SU-DHL-6 (cell line): Measurements from ENCODE around the gene HMSD.

Experiments used
- H2AFZ ChIP-seq: fragments of 200-600 bp; sonication (generic); 2 replicates; pipeline ENCODE4 v1.6.1; 2014; ENCODE audit warnings: low read depth, mild to moderate bottlenecking, moderate library complexity, mixed read lengths, antibody characterized with exemption, low read length; ENCODE audit not compliant: severe bottlenecking
- H3F3A ChIP-seq: fragments of 200-600 bp; shearing (Covaris generic); 2 replicates; pipeline ENCODE4 v1.6.0; 2016; ENCODE audit warnings: antibody characterized with exemption, mild to moderate bottlenecking; ENCODE audit not compliant: insufficient read depth
- H3K27ac ChIP-seq: fragments of 200-600 bp; sonication (generic); 2 replicates; pipeline ENCODE4 v1.5.1; 2016; ENCODE audit warnings: low read depth, mild to moderate bottlenecking, low read length, moderate library complexity, mixed read lengths
- H3K27me3 ChIP-seq: fragments of 200-600 bp; sonication (generic), shearing (Covaris generic); 2 replicates; pipeline ENCODE4 v1.6.0; 2014; ENCODE audit warnings: mild to moderate bottlenecking, low read length
- H3K36me3 ChIP-seq: fragments of 200-600 bp; sonication (generic); 2 replicates; pipeline ENCODE4 v1.6.1; 2014; ENCODE audit warnings: mild to moderate bottlenecking, low read length, mixed read lengths
- H3K4me2 ChIP-seq: fragments of 300-600, 200-600 bp; shearing (Covaris generic), sonication (generic); 2 replicates; pipeline ENCODE4 v1.6.0; 2014; ENCODE audit warnings: low read length, low read depth, mild to moderate bottlenecking; ENCODE audit not compliant: poor library complexity, severe bottlenecking
- H3K4me3 ChIP-seq: fragments of 200-600 bp; sonication (generic); 2 replicates; pipeline ENCODE4 v1.5.1; 2014; ENCODE audit warnings: antibody characterized with exemption, low read length, mild to moderate bottlenecking, mixed read lengths; ENCODE audit not compliant: insufficient read depth, poor library complexity, severe bottlenecking
- H3K79me2 ChIP-seq: fragments of 200-600 bp; sonication (generic); 2 replicates; pipeline ENCODE4 v1.6.1; 2014; ENCODE audit warnings: mild to moderate bottlenecking, low read length, moderate library complexity; ENCODE audit not compliant: insufficient read depth
- H3K9ac ChIP-seq: fragments of 200-600 bp; sonication (generic); 2 replicates; pipeline ENCODE4 v1.7.0; 2014; ENCODE audit warnings: mild to moderate bottlenecking, low read length
- H3K9me2 ChIP-seq: fragments of 200-600 bp; sonication (generic); replicated peaks from 2 replicates; pipeline ENCODE4 v1.6.1; 2014; ENCODE audit warnings: low read length; ENCODE audit not compliant: insufficient read depth
- H3K9me3 ChIP-seq: fragments of 200-600 bp; sonication (generic); 2 replicates; pipeline ENCODE4 v1.6.1; 2014; ENCODE audit warnings: low read length, mixed read lengths; ENCODE audit not compliant: insufficient read depth
- H4K20me1 ChIP-seq: fragments of 200-600 bp; sonication (generic); 2 replicates; pipeline ENCODE4 v1.6.1; 2014; ENCODE audit warnings: low read depth, mild to moderate bottlenecking, antibody characterized with exemption, low read length, moderate library complexity, mixed read lengths
- CTCF ChIP-seq: fragments of 200-600 bp; sonication (generic); IDR thresholded peaks from one replicate; pipeline ENCODE4 v1.5.1; 2017; ENCODE audit warnings: antibody characterized with exemption, mild to moderate bottlenecking, low read length, moderate library complexity; ENCODE audit not compliant: insufficient read depth, poor library complexity, severe bottlenecking
- EZH2phosphoT487 ChIP-seq: fragments of 200-600 bp; sonication (generic), shearing (Covaris generic); conservative IDR thresholded peaks from 2 replicates; pipeline ENCODE4 v1.6.1; 2018; ENCODE audit warnings: mild to moderate bottlenecking, antibody characterized with exemption, low read length, moderate library complexity, mixed read lengths

The HMSD gene

GRCh38 chr18:63986885-63987284, 37.8 kb downstream of the HMSD start:
- Histone ChIP-seq H3K9me2 (no peaks in the 10 kb centered on the region), H3K36me3 (no peaks in the 10 kb centered on the region), H4K20me1 (no peaks in the 10 kb centered on the region), H3K27ac (no peak overlapping the region), H3K4me2 (no peak overlapping the region), H2AFZ (no peak overlapping the region), H3F3A (no peaks in the 10 kb centered on the region), H3K4me3 (no peak overlapping the region), H3K79me2 (no peaks in the 10 kb centered on the region), H3K27me3 (no peaks in the 10 kb centered on the region), H3K9me3 (no peaks in the 10 kb centered on the region), H3K9ac (no peak overlapping the region)
- TF ChIP-seq EZH2phosphoT487 (no peak), CTCF (no peak)

DNA sequence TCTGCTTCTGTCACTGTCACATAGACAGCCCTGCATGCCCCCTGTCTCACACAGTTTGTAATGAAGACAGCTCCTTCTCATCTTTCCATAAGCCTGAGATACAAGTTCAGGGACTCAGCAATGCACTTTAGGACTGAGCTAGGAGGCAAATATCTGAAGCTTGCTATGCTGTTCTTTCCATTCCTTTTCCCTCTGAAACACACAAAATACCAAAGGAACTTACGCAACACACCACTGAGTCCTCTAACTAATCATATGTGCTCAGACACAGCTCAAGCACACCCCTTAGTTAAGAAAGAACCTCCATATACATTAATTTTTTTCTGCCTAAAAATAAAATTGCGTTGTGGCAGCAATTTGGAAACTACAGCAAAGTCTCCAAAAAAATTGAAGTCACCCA, 38.6 kb downstream of the HMSD start:
- H4K20me1 ChIP-seq = no peaks in the 10 kb centered on the region
- no peaks in the 10 kb centered on the region for H3K9me2 ChIP-seq
- H3K4me2 ChIP-seq = no peak overlapping the region
- no peaks in the 10 kb centered on the region for H3K27me3 ChIP-seq
- H2AFZ ChIP-seq = no peak overlapping the region
- H3K27ac ChIP-seq = no peak overlapping the region
- TF ChIP-seq EZH2phosphoT487 = no peak
- TF ChIP-seq CTCF = no peak
- no peak overlapping the region for H3K4me3 ChIP-seq
- H3K79me2 ChIP-seq = no peaks in the 10 kb centered on the region
- no peaks in the 10 kb centered on the region for H3F3A ChIP-seq
- H3K36me3 ChIP-seq = no peaks in the 10 kb centered on the region
- H3K9ac ChIP-seq = no peak overlapping the region
- H3K9me3 ChIP-seq = no peaks in the 10 kb centered on the region

DNA sequence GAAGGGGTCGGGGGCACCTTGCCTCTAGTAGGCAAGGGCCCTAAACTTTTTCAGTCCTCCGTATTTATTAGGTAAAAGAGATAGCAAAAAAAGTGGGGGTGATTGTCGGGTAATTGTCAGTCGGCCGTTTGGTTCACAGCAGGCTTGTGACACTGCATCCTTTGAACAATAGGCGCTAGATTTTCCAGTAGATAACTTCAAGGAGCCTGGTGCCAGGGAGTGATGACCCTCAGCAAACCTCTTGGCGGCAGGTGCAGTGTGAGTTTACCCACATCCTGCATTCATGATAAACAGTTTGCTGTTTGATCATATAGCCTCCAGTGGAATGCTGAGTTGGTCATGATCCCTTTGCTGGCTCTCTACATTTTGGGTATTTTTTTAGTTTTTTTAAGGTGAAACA, 43.6 kb downstream of the HMSD start:
- Histone ChIP-seq H3K27me3 (no peaks in the 10 kb centered on the region), H2AFZ (no peak overlapping the region), H3K4me3 (no peak overlapping the region), H3K9me3 (peaks cover 12% of the 10 kb centered on the region; the same call in 1 of the 2 replicates), H3K79me2 (no peaks in the 10 kb centered on the region), H3K9me2 (no peaks in the 10 kb centered on the region), H3K27ac (no peak overlapping the region), H4K20me1 (no peaks in the 10 kb centered on the region), H3K36me3 (no peaks in the 10 kb centered on the region), H3K4me2 (no peak overlapping the region), H3F3A (no peaks in the 10 kb centered on the region), H3K9ac (no peak overlapping the region)
- no peak for TF ChIP-seq EZH2phosphoT487
- TF ChIP-seq CTCF = no peak
